Peyer's patch (tissue), 4 donors: ENCODE results near the gene SPDYE6.

Experiments used
- CTCF ChIP-seq, 6 experiments: fragments of 450-650 bp in 4 of 6; fragments of 200-600 bp in 2 of 6; sonication (generic) in 1 of 6; IDR thresholded peaks; one replicate each; pipeline ENCODE4 v1.5.1; 2017 to 2019; ENCODE audit warnings: antibody characterized with exemption in 6 of 6, mild to moderate bottlenecking in 3 of 6, moderate library complexity in 1 of 6
- POLR2A ChIP-seq, 2 donors: fragments of 450-650 bp; IDR thresholded peaks; one replicate each; pipeline ENCODE4 v1.5.1; 2017; ENCODE audit warnings: antibody characterized with exemption in 2 of 2, mild to moderate bottlenecking in 2 of 2, moderate library complexity in 2 of 2

GRCh38 chr7:102302025-102302424 is 54.2 kb downstream of the SPDYE6 start:
- TF ChIP-seq CTCF (IDR thresholded peaks at IDR 0.05), result no peak
- TF ChIP-seq POLR2A (IDR thresholded peaks at IDR 0.05), result no peak
